ENCODE results near the gene CCDC73. TPM values are rescaled to one million over a fixed set of nuclear protein-coding genes. Genes with fewer than 3 reads are reported as not detected.
"Not testable (repeated sequence)": the region's sequence is repeated elsewhere in the genome, so short reads cannot be mapped to it uniquely, and the experiment has no call there.

Gene CCDC73
- total RNA-seq, 2 donors from 2014 or later: not detected

DNA sequence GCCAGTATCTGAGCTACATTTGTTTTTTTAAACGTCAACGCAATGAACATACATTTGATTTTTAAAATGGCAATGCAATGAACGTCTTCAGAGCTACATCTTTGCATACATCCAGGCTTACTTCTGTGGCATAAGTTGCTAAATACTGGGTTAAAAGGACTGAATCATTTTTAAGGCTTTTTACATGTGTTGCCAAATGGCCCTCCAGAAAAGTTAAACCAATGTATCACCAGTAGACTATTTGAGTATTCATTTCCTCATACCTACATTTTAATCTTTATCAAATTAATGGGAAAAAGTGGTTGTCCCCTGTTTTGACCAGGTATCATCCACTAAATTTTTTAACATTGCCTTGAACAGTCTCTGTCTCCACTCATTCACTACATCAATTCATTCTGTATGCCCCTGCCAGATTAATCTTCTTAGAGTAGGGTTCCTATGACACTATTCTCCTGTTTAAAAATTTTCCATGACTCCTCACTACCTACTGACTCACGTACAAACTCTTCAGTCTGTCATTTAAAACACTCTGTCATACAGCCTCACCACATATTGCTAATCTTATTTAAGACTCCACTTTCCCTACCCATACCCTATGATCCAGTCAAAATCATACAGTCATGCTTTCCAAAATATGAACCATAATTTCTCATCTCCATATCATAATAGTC lies 22.9 kb upstream of the CCDC73 start:
- intact Hi-C loops (cut with DNase I, micrococcal nuclease): no loop called here
- ATAC-seq (no peak), DNase-seq (no peak)

DNA sequence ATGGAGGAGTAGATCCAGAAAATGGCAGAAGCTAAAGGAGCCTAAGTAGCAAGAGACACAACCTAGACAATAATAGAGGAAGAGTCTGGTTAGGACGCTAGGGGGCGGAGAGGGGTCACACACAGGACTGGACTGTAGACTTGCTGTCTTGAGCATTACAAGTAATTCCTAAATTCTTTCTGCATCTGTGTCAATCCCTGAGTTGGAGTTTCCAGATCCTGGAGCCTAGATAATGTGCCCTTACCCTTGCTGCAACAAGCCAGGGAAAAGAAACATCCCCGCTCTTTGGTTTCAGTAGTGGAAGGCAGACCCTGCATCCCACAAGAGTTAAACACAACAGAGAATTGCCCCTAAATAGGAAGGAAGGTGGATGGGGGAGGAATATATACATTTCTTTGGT lies 14.9 kb upstream of the CCDC73 start:
- intact Hi-C loops (cut with DNase I, micrococcal nuclease): no loop called here

DNA sequence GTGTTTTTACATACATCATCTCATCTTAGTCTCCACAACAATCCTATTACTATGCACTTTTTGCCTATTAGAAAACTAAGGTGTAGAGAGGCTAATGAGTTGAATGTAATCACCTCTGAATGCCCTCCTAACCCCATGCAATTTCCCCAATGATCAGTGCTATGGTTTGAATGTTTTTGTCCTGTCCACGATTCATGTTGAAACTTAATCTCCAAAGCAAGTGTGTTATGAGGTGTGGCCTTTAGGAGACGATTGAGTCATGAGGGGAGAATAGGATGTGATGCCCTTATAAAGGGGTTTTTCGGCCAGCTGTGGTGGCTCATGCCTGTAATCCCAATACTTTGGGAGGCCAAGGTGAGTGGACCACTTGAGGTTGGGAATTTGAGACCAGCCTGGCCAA lies 2.0 kb upstream of the CCDC73 start:
- no peak for DNase-seq
- intact Hi-C loops (cut with DNase I, micrococcal nuclease): no loop called here
- no peak for ATAC-seq

More for the DNA sequence above, 14.9 kb upstream of the CCDC73 start:
- peak; percentile 58 to 78 for DNase-seq
- ATAC-seq: peak; percentile 93

DNA sequence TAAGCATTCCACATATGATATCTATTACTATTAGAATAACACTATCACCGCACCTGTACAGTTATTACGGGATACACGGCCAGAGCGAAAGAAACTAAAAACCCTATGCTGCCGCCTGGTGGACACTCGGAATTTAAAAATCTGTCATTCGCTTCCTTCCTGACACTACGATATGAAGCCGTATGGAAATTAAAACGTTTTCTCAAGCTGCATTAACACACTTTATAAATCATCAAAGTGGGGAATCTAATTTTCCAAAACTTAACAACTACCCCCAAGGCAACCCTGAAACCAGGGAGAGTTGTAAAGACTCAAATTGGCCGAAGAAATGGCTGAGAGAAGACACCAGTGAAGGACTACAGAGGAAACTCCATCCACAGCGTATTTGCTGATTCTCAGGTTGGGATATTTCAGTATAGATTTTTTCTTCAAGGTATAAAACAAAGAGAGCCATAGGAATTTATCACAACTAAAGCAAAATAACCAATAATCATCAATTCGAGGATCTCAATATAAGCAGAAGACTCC lies 1.4 kb downstream of the CCDC73 start:
- peak; percentile 75 for ATAC-seq
- intact Hi-C loops (cut with DNase I, micrococcal nuclease): loop anchor here in 1 of 2 donors (2.0 kb wide), 1 partner anchor 470 kb away; no protein-coding TSS in a partner anchor
- peak in 1 of 2 donors; percentile 73 for DNase-seq

DNA sequence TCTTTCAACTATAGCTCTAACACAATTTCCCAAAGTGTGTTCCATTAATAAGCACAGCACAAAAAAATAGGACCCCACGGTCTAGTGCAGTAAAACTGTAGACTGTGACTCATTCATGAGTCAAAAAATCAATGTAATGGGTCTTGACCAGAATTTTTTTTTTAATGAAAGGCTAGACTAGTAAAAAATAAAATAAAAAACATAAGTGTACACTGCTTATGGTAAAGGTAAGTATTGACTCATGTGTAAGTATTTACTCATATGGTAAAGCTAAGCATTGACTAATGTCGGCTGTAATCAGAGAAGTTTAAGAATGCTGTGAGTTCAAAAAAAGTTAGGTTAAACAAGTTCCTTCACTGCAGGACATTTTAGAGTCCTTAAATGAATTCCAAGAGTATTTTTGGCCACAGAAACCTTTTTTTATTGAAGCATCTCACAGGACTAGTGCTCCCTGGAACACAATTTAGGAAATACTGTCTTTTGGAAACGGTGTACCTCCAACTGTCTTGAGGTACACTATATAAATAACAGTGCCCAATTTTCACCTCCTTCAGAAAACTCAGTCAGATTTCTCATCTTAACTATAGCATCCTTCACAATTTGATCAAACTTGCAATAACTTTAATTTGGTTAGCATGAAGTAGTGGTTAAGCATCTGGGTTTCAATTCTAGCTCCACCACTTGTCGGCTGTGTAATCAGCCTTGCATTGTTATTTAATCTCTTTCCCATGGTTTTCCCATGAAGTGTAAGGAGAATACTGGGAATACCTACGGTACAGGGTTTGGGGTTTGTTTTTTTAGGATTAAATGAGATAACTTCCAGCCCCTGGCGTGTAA lies 2.1 kb downstream of the CCDC73 start:
- no peak for DNase-seq
- peak; percentile 11 for ATAC-seq
- intact Hi-C loops (cut with DNase I, micrococcal nuclease): loop anchor here in 1 of 2 donors (2.0 kb wide), 1 partner anchor 470 kb away; no protein-coding TSS in a partner anchor

DNA sequence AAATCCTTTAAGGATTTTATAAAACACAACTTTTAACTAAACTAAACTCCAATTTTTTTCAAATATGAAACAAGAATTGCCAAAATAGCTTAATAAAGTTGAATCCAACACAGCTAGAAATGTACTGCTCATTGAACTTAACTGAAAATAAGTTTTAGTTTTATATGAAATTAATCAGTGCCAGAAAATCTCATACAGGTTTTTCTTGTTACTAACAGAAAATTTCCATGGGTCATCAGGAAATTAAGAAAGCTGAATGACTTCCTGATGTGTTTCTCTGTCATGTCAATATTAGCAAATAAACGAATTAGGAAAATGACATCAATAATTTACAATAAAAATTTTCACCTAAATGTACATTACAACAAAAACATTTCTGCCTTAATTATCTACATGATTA lies 3.5 kb downstream of the CCDC73 start:
- intact Hi-C loops (cut with DNase I, micrococcal nuclease): no loop called here
- DNase-seq (no peak), ATAC-seq (no peak)

DNA sequence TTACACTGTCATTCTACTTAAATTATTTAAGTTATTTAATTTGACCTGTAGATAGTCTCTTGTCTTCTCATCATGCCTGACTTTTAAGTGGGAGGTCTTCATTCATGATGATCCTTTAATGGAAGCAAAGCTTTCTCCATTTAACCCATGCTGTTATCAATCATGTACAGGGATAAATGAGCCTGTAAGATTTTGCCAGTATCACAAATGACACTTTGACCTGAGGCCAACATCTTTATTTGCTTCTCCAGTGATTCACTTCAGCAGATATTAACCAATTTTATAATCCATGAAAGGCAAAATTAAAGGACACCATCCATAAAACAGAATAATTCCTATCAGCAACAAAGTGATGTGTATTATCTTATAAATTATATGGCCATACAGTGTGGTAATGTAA lies 7.7 kb downstream of the CCDC73 start:
- DNase-seq (no peak), ATAC-seq (no peak)
- intact Hi-C loops (cut with DNase I, micrococcal nuclease): no loop called here

DNA sequence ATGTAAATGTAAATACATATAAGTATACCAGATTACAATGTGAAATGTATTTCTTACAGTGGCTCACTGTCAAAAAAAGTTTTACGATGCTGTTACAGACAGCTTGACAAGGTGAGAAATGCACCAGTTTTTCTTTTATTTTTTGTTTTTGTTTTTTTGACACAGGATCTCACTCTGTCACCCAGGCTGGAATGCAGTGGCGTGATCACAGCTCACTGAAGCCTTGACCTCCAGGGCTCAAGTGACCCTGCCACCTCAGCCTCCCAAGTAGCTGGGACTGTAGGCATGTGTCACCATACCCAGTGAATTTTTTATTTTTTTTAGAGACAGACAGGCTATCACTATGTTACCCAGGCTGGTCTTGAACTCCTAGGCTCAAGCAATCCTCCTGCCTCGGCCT lies 9.2 kb downstream of the CCDC73 start:
- no peak for ATAC-seq
- DNase-seq: no peak
- intact Hi-C loops (cut with DNase I, micrococcal nuclease): no loop called here

DNA sequence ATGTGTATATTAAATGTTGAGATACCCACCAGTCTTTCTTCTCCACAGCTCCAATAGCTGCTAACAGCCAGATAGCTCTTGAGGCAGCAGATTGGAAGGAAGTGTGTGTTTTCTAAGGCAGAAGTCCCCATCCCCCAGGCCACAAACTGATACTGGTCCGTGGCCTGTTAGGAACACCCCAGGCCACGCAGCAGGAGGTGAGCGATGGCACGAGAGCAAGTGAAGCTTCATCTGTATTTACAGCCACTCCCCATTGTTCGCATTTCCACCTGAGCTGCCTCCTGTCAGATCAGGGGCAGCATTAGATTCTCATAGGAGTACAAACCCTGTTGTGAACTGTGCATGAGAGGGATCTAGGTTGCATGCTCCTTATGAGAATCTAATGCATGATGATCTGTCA lies 12.7 kb downstream of the CCDC73 start:
- no peak for DNase-seq
- intact Hi-C loops (cut with DNase I, micrococcal nuclease): no loop called here
- no peak for ATAC-seq

DNA sequence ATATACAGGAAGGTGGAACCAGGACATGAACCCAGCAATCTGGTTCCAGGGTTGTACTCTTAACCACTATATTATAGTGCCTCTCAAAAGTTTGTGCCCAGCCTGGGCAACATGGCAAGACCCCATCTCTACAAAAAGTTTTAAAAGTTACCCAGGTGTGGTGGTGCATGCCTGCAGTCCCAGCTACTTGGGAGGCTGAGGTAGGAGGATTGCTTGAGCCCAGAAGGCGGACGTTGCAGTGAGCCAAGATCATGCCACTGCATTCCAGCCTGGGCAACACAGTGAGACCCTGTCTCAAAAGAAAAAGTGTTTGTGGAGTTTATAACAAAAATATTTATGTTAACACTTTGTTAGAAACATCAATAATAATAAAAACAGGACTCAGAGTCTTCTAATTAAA lies 13.6 kb downstream of the CCDC73 start:
- ATAC-seq, DNase-seq: not testable (repeated sequence)

DNA sequence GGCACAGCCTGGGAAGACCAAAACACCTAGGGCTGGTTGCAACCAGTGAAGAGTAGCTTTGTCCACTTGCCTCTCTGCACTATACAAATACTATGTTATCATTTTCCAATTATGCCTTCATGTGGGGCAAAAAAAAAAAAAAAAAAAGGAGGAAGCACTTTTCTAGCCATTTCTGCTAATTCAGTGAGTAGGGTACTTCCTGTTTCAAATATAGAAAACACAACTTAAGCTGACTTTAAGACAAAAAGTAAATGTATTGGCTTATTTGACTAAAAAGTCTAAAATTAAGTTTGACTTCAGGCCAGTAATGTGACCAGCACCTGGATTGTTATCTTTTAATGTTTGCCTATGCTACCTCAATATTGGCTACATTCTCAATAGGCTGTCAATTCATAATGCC lies 15.3 kb downstream of the CCDC73 start:
- intact Hi-C loops (cut with DNase I, micrococcal nuclease): no loop called here
- ATAC-seq (no peak), DNase-seq (no peak)

More for the DNA sequence above, 13.6 kb downstream of the CCDC73 start:
- intact Hi-C loops (cut with DNase I, micrococcal nuclease): not testable (repeated sequence)

DNA sequence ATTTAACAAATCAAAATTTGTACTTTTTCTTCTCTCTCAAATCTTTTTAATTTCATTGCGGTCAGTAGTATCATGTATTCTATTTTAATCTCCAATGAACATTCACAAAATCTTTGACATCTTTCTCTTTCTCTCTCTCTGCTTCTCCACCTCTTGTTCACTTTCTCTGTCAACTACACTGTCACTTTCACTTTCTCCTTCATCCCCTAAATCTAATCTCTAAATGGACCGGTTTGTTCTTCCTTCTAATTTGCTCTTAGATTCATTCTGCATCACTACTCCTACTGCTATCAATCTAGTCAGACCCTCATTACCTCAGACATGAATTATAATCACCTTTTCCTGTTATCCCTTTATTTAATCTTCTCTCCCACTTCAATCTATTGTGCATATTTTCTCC lies 18.6 kb downstream of the CCDC73 start:
- DNase-seq: no peak
- no peak for ATAC-seq
- intact Hi-C loops (cut with DNase I, micrococcal nuclease): no loop called here

DNA sequence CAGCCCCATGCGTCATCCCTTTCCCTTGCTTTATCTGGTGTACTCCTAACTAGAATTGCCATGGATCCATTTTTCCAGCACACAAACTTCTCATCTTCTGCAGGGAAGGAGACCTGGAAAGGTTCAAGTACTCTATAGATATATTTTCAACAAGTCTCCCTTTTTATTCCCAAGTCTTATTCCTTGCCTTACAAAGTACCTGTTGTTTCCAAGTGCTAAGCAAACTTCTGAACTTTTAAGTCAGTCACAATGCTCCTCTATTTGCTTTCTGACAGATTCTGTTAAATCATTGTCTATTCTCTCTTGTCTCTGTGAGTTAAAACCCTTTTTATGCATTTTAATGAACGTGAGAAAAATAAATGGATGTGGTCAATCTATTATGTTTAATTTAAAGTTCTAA lies 20.4 kb downstream of the CCDC73 start:
- intact Hi-C loops (cut with DNase I, micrococcal nuclease): no loop called here
- DNase-seq: no peak
- no peak for ATAC-seq

DNA sequence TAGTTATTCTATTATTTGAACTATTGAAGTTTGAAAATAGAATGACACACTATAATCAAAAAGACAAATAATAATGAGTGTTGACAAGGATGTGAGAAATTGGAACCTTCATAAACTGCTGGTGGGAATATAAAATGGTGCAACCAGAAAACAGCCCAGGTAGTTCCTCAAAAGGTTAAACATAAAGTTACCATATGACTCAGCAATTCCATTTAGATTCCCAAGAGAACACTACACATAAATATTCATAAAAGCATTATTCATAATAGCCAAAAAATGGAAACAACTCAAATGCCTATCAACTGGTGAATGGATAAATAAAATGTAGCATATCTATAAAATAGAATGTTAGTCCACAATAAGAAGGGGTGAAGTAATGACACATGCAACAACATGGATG lies 21.7 kb downstream of the CCDC73 start:
- no peak for ATAC-seq
- DNase-seq: no peak
- intact Hi-C loops (cut with DNase I, micrococcal nuclease): no loop called here

DNA sequence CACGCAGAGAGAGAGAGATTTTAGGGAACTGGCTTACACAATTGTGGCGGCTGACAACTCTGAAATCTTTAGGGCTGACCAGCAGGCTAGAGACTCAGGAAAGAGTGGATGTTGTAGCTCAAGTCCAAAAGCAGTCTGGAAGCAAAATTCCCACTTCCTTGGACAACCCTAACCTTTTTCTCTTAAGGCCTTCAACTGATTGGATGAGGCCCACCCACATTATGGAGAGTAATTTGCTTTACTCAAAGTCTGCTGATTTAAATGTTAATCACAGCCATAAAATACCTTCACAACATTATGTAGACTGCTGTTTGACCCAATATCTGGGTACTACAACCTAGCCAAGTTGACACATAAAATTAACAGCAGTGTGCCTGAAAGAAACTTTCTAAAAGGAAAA lies 32.7 kb downstream of the CCDC73 start:
- ATAC-seq; intact Hi-C loops (cut with DNase I, micrococcal nuclease); DNase-seq: not testable (repeated sequence)

DNA sequence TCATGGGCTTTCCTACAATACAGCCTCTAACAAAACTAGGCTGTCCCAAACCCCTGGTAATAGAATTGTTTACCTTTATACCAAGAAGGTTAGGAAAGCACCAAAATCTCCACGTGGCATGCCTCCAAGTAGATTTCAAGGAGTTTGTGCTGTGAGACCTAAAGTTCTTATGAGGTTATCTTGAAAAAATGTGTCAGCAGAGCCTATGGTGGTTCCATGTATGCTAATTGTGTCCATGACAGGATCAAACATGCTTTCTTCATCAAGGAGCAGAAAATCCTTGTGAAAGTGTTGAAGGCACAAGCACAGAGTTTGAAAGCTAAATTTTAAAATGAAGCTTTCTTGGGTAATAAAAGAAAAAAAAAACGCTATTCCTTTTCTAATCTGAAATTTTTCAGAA lies 36.2 kb downstream of the CCDC73 start:
- no peak for DNase-seq
- intact Hi-C loops (cut with DNase I, micrococcal nuclease): loop anchor here in 1 of 2 donors (10.0 kb wide), 1 partner anchor 73 kb away; no protein-coding TSS in a partner anchor
- ATAC-seq: no peak

DNA sequence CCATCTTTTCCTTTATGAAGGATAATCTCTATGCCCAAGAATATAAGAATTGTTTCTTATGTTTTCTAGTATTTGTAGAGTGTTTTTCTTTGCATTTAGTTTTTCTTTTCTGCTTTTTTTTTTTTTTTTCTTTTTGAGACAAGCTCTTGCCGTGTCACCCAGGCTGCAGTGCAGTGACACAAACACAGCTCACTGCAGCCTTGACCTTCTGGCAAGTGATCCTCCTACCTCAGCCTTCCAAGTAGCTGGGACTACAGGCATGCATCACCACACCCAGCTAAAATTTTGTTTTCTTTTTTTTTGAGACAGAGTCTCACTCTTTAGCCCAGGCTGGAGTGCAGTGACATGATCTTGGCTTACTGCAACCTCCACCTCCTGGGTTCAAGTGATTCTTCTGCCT lies 41.3 kb downstream of the CCDC73 start:
- DNase-seq: not testable (repeated sequence)

DNA sequence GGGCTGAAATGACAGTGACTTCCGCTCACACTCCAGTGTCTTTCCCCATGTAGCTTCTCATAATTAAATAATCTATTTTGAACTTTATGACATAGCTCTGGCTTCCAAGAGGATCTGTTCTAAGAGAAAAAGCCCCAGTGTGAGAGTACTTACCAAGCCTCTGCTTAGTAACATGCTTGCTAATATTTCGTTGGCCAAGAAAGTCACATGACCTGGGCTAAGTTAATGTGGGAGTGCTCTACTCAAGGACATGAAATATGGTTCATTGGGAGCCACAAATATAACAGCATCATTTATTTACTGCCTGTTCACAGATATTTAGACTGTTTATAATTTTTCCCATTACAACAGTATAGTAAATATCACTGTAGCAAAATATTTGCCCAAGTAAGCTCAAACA lies 42.5 kb downstream of the CCDC73 start:
- ATAC-seq: no peak
- intact Hi-C loops (cut with DNase I, micrococcal nuclease): loop anchor here in 1 of 2 donors (10.0 kb wide), 1 partner anchor 67 kb away; no protein-coding TSS in a partner anchor

More for the DNA sequence above, 41.3 kb downstream of the CCDC73 start:
- ATAC-seq: not testable (repeated sequence)
- intact Hi-C loops (cut with DNase I, micrococcal nuclease): loop anchor here in 1 of 2 donors (10.0 kb wide), 1 partner anchor 68 kb away; no protein-coding TSS in a partner anchor

DNA sequence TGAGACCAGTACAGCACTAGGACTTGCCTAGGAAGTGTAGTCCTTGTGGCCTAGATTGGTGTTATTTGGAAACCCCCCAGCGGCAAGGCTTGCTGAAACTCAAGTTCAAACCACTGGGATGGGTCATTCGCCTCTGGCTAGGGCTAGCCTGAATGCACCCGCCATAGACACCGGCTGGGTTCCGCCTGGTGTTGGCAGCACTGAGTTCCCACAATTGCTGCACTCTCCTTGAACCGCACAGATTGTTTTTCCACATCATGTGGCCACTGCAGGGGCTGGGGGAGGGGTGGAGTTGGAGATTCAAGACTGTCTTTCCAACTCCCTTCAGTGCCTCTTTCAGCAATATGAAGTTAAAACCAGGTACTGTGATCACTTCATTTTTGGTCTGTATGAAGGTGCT lies 43.1 kb downstream of the CCDC73 start:
- ATAC-seq: no peak
- intact Hi-C loops (cut with DNase I, micrococcal nuclease): loop anchor here in 1 of 2 donors (10.0 kb wide), 1 partner anchor 67 kb away; no protein-coding TSS in a partner anchor
- no peak for DNase-seq

More for the DNA sequence above, 42.5 kb downstream of the CCDC73 start:
- no peak for DNase-seq

DNA sequence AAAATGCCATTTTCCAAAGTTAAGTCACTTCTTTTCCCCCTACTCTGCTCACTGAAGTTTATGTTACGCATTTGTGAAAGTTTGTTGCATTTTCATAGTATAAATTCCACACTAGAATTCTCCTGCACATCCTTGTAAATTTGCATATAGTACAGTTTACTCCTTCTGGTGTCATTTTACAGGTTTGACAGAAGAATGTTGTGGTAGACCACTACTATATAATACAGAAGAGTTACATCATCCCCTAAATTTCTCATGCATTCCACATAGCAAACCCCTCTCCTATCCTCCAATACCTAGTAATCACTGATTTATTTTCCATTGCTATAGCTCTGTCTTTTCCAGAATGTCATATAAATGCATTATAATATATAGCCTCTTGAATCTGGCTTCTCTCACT lies 64.5 kb downstream of the CCDC73 start:
- DNase-seq (no peak), ATAC-seq (no peak)
- intact Hi-C loops (cut with DNase I, micrococcal nuclease): no loop called here
